ENCODE measurements around the gene ADGRV1.

The ADGRV1 gene

GRCh38 chr5:91145333-91145620 lies 586.7 kb downstream of the ADGRV1 start:
- no peak for DNase-seq

- no peak for DNase-seq
Measured at GRCh38 chr5:91146230-91146629, 587.6 kb downstream of the ADGRV1 start.

GRCh38 chr5:91146905-91147600 lies 588.5 kb downstream of the ADGRV1 start:
- no peak for DNase-seq

GRCh38 chr5:91150234-91150633 lies 591.6 kb downstream of the ADGRV1 start:
- DNase-seq = no peak

GRCh38 chr5:91150636-91151035 lies 592.0 kb downstream of the ADGRV1 start:
- DNase-seq = no peak

GRCh38 chr5:91151947-91152346 lies 593.4 kb downstream of the ADGRV1 start:
- no peak for DNase-seq

GRCh38 chr5:91154338-91154737 lies 595.7 kb downstream of the ADGRV1 start:
- no peak for DNase-seq

GRCh38 chr5:91155274-91155673 lies 596.7 kb downstream of the ADGRV1 start:
- DNase-seq = no peak

GRCh38 chr5:91156242-91156641 lies 597.6 kb downstream of the ADGRV1 start:
- DNase-seq = no peak

GRCh38 chr5:91158011-91158410 lies 599.4 kb downstream of the ADGRV1 start:
- no peak for DNase-seq

GRCh38 chr5:91159647-91160046 lies 601.0 kb downstream of the ADGRV1 start:
- no peak for DNase-seq

GRCh38 chr5:91160714-91161285 lies 602.2 kb downstream of the ADGRV1 start:
- no peak for DNase-seq

- DNase-seq = no peak
Measured at GRCh38 chr5:91162534-91163381, 604.2 kb downstream of the ADGRV1 start.

GRCh38 chr5:91164424-91164823 lies 605.8 kb downstream of the ADGRV1 start:
- DNase-seq = no peak

- DNase-seq = no peak
Measured at GRCh38 chr5:91166059-91166807, 607.6 kb downstream of the ADGRV1 start.

GRCh38 chr5:91168859-91169258 lies 610.3 kb downstream of the ADGRV1 start:
- DNase-seq = no peak

- no peak for DNase-seq
Measured at GRCh38 chr5:91170266-91170665, 611.7 kb downstream of the ADGRV1 start.

- no peak for DNase-seq
Measured at GRCh38 chr5:91171322-91171721, 612.7 kb downstream of the ADGRV1 start.

- no peak for DNase-seq
Measured at GRCh38 chr5:91174396-91174795, 615.8 kb downstream of the ADGRV1 start.

GRCh38 chr5:91175708-91176107 lies 617.1 kb downstream of the ADGRV1 start:
- DNase-seq = no peak

GRCh38 chr5:91176288-91177016 lies 617.9 kb downstream of the ADGRV1 start:
- DNase-seq = no peak

GRCh38 chr5:91177085-91177484 lies 618.5 kb downstream of the ADGRV1 start:
- DNase-seq = no peak

- DNase-seq = no peak
Measured at GRCh38 chr5:91177639-91178038, 619.0 kb downstream of the ADGRV1 start.

Data from cortex of kidney (tissue), 1 donor.